HG03280 (cell line): ENCODE data around the gene PTCD3.
A peak's percentile ranks its signal among the peaks of the same experiment; 100 is the strongest.

Source experiments
- ATAC-seq: cut with Tn5 transposase; IDR thresholded peaks from one replicate; pipeline ENCODE4 v1.9.1; 2021; ENCODE audit warnings: mild to moderate bottlenecking, moderate library complexity; ENCODE audit not compliant: unreplicated experiment

PTCD3 gene

DNA sequence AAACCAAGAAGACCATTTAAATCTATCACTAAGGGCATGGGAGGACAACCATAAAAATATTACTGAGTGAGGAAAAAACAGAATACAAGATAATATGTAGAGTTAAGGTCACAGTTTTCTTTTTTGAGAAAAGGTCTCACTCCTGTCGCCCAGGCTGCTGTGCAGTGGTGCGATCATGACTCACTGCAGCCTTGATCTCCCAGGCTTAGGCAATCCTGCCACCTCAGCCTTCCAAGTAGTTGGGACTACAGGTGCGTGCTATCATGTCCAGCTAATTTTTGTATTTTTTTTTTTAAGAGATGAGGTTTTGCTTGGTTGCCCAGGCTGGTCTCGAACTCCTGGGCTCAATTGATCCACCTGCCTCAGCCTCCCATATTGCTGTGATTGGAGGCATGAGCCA, 24.3 kb upstream of the PTCD3 start:
- ATAC-seq, result no peak

DNA sequence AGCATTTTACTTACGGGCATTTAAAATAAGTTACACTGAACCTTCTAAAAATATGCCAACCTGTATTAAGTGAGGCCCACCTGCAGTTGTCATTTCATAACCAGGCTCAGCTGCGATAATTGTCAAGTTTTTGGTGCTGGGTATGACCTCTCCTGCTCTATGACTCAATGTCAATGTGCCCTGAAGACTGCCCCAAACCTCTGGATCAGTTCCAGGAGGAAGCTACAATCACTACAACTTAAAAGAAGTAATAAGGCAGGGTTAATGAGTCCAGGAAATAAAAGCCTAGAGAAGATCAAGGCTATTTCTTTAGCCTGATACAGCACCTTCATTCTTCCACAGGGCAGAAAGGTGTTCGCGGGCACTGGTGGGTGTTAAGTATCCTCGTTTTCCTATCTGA, 23.3 kb upstream of the PTCD3 start:
- ATAC-seq, result no peak

DNA sequence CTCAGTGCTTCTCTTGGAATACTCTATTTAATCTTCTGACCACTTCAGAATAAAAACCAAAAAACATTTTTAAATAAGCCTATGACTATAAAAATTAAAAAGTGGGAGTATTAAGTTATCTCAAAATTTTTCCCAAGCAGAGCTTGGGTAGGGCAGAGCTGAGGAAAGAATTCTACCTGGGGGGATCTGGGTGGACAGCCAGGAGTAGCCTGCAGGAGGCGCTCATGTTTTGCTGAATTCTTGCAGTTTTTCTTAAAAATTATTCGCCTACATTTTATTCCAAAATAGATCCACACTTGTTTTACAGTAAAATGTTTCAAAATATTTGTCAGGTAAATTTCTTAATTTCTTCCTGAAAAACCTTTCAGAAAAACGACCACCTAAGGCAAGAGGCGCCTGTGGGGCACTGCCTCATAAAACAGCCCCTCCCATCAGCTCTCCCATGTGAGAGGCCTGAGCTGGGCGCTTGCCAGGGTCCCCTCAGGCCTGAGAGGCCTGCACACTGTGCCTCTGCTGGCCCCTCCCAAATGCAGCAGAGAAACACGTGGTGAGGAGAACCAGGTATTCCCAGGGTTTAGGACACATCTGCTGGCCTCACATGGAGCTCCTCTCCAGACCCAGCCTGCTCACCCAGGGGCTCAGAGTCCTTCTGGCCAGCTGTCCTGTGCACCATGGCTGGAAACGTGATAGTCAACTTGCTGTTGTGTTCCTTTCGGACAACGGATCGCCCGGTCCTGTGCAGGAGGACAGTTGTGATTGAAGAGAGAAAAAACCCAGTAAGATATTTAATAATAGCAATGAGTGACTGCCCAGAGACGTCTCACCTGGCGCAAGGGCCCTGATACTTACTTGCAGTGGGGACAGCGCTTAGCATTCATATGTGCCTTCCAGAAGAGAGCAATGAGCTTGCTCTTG, 17.8 kb upstream of the PTCD3 start:
- ATAC-seq, result no peak

DNA sequence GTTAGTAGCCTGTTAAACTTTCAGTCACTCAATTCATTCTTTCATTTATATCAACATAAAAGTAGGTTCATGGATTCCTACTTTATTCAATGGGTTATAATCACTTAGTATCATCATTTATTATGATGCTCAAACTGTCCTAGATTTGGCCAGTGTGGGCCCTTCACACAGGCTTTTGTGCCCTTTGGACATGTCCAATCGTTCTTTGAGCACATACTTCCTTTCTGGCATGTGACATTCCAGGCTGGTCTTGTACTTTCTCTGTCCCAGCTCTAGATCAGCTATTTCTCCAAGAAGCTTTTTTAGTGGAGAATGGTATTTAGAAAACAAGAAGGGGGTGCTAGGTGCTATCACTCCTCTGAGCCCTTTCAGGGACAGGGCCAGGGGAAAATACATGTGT, 11.8 kb upstream of the PTCD3 start:
- ATAC-seq, result no peak

DNA sequence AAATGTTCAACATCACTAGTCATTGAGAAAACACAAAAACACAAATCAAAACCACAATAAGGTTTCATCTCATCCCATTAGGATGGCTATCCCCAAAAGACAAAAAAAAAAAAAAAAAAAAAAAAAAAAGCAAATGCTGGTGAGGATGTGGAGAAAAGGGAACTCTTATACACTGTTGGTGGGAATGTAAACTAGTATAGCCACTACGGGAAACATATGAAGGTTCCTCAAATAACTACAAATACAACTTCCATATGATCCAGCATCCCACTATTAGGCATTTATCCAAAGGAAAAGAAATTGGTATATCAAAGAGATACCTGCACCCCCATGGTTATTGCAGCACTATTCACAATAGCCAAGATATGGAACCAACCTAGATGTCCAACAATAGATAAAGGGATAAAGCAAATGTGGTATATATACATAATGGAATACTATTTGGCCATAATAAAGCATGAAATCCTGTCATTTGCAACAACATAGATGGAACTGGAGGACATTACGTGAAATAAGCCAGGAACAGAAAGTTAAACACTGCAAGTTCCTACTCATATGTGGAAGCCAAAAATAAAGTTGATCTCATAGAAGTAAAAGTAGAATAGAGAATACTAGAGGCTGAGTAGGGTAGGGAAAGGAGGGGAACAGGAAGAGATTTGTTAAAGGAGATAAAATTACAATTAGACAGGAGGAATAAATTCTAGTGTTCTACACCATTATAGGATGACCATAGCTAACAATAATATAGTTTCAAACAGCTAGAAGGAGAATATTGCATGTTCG, 8.7 kb upstream of the PTCD3 start:
- ATAC-seq, result no peak

DNA sequence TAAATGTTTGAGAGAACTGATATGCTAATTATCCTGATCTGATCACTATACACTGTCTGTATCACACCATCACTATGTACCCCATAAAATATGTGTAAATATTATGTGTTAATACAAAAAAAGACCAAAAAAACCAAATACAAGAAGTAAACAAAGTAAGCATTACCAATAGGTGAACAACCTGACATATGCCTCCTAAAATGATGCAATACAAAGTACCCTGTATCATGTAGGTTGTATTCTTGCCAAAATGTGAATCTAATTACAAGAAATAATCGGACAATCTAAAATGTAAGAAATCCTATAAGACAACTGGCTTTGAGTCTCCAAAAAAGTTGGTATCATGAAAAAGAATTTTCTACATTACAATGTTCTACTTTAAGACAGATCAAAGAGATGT, 8.1 kb upstream of the PTCD3 start:
- ATAC-seq, result no peak

DNA sequence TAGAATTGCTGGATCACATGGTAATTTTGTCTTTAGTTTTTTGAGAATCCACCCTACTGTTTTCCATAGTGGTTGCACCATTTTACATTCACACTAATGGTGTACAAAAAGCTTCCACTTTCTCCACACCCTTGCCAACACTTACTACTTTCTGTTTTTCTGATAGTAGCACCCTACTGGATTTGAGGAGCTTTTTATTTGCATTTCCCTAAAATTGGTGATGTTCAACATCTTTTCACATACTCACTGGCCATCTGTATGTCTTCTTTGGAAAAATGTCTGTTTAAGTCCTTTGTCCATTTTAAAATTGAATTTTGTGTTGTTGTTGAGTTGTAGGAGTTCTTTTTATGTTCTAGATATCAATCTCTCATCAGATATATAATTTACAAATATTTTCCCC, 3.9 kb upstream of the PTCD3 start:
- no peak for ATAC-seq

DNA sequence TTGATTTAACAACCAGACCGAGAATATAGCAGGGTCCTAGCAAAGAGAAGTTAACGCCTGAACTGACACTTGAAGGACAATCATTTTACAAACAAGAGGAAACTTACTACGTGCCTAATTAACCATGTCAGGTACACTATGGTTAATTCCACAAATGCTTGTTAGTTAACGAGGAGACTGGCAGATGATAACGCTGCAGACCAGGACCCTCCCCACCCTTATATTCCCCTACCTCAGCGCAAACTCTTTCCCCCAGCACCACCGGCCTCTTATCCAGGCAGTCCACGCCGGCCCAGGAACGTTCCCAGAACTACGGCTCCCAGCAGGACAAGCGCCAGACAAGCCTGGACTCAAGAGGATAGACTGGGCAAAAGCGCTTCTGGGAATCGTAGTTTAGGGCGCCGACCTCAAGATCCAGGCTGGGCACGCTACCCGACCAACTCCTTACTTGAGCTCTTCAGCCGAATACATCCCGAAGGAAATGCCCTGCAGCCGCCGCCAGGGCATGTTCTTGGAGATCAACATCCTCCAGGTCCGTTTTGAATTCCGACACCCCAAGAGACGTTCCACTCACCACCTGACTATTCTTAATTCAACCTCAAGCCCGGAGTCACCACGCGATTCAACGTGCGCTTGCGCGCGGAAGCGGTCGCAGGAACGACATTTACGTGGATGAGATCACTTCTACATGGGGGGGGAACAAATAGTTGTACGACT, 625 bp upstream of the PTCD3 start, which contains the start of gene POLR1A:
POLR1A (minus strand) TSS at position 635 of the 717 bp plus-strand sequence; CDS start at position 525, 110 bp downstream.
- ATAC-seq, result peak; percentile 72

DNA sequence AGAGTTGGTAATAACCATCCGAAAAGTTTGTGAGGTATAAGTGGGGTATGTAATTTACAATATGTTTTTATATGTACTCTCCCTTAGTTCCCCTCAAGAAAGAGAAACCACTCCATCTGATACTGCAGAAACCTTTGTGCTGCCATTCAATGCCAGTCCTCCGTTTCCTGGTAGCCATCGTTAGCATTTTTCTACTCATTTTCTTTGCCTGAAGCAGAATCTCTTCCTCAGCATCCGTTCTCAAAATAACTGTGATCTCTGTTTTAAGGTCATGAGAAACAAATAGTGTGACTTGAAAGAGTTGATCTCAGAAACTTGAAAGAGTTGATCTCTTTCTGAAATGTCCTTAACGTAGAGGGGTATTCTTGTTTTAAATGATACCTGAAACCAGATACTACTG, 996 bp downstream of the PTCD3 start:
- no peak for ATAC-seq

DNA sequence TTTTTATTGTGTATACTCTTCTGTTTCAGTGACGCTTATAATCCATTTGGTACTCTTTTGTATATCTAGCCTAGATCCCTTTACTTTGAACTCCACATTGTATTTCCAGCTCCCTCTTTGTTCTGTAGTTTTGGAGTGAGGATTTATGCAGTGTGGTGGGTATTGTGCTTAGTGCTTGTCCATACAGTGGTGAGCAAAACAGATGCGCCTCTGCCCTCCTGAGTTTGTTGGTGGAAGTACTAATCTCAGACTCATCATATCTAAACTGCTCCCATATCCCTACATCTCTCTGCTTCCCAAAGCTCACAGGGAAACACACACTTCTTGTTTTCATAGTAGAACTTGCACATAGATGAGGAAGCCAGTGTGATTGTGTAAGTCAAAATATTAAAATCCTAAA, 12.1 kb downstream of the PTCD3 start:
- ATAC-seq, result no peak

DNA sequence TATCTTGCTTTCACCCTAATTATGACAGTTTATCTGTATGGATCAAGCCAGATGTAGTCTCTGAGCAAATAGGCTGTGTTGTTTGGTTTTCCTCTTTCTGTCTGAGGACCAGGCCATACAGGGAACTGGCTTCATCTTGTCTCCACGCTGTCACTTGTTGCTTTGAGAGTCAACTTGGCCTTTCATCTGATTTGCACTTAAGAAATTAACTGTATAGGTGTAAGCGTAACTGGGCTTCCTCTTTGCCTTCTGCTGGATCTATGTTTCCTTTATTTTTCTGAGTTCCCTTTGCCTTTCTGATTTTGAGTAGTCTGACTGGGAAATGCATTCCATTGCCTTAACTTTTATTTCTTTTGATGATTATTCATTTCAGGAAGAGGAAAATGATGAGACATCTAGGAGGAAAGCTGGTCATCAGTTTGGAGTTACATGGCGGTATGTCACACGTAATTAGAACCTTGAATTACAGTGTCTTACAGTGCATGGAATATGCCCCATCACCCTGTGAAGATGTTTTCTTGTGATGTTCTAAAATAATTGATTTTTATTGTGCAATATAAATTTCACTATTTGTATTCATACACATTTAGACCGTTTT, 17.4 kb downstream of the PTCD3 start:
- ATAC-seq, result no peak

DNA sequence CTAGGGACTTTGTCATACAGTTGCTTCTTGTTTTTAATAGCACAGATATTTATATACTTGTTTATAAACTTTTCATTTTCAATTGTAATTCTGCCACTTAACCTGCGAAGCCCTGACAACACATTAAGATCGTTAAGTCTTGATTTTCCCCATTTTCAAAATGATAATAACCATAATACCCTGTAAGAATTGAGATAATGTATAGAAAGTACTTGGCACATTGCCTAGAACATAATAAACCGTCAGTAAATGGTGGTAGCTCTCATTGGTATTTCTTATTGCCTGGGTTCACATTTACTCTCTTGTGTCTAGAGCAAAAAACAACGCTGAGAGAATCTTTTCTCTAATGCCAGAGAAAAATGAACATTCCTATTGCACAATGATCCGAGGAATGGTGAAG, 18.6 kb downstream of the PTCD3 start:
- ATAC-seq, result no peak

DNA sequence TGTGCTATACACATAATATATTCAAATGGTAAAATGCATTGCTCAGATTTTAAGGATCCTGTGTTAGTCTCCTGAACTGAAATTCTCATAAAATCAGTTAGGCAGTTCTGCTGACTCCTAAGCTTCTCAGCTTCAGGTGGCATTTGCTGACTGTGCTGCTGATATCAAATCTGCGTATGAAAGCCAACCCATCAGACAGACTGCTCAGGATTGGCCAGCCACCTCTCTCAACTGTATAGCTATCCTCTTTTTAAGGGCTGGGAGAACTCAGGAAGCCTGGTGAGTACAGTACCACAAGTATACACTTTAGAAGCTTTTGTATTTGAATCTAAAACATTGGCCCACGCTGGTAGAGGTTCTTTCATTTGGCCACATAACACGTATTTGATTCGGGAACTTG, 28.7 kb downstream of the PTCD3 start:
- no peak for ATAC-seq

DNA sequence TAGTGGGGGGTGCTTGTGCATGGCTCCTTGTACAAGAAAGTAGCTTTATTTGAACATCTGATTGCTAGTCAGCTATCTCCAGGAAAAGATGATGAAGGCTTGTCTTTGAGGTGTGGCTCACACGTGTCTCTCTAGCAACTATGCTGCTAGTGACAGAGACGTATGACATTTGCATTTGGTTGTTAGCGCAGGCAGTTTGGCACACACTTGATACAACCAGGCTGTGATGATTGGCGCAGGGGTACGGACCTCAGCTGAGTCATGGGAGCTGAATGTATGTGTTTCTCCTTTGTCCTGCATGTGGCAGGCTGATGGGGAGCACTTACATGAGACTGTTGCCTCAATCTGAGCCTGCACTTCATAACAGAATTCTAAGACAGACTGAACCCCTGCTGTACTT, 29.6 kb downstream of the PTCD3 start:
- ATAC-seq, result no peak

DNA sequence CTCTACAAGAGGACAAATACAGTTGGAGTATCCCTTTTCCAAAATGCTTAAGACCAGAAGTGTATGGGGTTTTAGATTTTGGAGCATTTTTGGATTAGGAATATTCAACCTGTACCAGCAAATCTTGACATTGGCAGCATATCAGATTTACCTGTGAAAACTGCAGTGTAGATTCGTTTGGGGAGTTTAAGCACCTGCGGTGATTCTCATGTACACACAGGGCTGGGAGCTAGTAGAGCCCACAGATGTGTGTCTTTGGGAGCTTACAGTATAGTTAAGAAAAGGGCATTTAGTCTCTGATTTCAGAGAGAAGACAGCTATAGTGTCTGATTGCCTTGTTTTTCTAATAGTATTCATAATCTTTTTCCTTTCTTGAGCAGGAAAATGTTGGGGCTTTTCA, 30.1 kb downstream of the PTCD3 start:
- no peak for ATAC-seq

DNA sequence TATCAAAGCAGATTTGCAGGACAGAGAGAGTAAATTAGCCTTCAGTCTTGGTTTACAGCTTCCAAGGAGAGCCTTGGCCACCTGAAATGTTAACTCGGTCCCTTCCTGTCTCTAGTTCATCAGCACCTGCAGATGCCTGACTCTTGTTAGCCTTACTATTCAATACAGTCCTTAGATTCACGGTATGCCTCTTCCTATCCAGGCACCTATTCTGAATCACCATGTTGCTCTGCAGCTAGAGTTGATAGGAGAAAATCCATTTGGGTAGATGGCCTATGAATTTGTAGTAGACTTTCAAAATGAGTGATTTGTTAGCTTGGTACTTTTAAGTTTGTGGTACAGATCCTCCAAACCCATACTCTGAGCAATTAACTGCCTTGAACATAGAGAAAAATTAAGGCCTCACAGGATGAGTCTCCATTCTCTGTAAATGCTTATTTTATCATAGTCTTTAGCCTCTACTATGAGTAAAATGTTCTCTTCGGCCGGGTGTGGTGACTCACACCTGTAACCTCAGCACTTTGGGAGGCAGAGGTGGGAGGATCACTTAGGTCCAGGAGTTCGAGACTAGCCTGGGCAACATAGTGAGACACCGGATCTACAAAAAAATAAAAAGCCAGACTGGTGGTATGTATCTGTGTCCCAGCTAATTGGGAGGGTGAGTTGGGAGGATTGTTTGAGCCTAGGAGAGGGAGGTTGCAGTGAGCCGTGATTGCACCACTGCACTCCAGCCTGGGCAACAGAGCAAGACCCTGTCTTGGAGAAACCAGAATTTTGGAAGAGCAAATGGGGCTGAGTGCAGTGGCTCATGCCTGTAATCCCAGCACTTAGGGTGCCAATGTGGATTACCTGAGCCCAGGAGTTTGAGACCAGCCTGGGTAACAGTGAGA, 32.9 kb downstream of the PTCD3 start:
- no peak for ATAC-seq

DNA sequence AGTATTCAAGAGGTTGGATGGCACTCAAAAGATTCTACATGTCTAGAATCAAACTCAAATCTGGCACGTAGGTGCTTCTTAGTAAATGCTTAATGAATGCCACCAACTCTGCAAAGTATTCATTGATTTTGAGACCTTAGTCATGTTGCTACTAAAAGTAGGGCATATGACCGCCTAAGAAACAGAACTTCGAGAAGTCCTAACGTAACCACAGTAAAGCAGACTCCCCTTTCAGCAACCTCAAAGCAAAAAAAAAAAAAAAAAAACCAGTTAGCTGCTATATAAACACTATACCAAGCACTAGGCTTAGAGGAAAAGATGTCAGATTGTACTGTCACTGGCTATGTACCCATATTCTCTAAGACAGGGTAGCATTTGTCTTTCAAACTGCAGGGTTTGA, 33.9 kb downstream of the PTCD3 start:
- no peak for ATAC-seq

DNA sequence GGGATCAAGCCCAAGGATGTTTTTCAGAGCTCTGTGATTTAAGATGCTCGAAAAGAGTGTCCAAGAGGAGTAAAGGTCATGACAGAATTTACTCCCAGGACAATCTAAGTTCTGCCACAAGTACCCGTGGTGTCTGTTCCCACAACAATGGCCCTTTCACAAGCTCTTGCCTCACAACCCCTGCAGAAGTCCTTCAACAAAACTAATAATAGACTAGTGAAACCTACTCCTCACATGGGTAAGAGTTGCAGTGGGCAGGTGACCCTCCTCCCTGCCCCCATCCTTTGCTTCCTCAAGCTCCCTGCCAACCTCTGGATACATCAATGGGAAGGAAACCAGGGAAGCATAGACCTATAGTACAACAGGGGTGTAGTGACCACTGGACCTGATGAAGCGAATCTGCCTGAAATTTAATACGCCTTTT, 34.9 kb downstream of the PTCD3 start:
- ATAC-seq, result no peak

DNA sequence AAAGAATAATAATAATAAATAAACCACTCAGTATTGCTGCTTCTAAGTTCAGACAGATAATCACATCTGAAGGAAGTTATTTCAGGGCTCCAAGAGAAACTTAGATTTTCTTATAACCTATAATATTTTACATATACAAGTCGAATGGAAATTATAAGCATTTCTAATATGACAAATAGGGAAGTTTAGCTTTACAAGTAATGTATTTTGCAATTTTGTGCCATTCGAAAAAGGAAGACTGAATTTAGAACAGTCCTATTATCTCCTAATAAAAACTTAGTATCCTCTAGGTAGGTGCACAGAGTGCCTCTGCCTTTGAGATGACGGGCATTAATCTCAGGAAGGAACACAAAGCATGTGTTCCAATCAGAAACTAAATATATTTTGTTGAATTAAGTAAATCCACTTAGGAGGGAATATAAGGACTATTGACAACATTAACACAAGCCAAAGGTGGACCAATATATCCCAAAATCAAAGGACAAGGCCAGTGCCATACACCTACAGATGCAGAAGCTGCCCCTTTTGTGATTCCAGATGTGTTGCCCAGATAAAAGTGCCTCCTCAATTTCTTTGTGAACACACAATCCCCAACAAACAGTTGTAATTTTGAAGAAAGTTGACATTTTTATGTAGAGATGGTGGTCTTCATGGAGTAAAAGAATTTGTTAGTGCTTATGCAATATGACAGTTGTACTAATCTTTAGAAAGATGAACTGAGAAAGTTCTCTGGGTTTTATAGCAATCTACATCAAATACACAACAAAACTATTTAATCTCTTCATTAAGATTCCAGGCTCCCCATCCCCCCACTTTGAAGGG, 36.6 kb downstream of the PTCD3 start:
- no peak for ATAC-seq
